IPS-11a (cell line): ENCODE results near the gene PKNOX2.
"Not testable (repeated sequence)": the region's sequence is repeated elsewhere in the genome, so short reads cannot be mapped to it uniquely, and the experiment has no call there.

ENCODE experiments used
- H3K4me3 ChIP-seq: one replicate; pipeline ENCODE4 v1.5.1; 2013; ENCODE audit warnings: low read depth, low read length, control low read depth

Gene PKNOX2

DNA sequence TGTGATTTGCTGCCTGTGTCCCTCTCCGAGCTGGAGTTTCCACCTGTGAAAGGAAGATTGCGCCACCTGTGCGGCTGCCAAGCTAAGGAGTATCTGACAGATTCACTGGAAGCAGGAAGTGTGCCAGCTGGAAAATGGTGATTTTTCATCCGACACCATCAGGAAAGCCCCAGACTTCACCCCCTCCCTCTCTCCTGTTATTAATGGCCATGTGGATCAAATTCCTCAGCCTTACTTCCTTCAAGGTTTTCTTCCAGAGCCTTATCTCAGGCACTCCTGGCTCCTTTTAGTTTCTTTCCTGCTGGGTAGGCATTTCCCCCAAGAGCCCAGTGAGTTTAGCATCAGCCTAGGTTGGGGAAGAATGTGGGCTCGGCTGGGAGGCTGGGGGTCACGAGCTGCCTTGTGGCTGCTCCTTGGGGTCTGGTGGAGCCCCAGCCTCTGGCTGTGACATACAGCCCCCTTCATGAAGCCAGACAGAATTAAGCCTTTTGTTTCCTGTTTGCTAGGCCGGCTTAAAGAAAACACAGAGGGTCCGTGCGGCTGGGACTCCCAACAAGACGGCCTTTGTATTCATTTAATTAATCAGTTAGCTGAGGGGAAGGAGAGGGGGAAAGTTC lies 37.1 kb downstream of the PKNOX2 start:
- H3K4me3 ChIP-seq = no peak overlapping the region

DNA sequence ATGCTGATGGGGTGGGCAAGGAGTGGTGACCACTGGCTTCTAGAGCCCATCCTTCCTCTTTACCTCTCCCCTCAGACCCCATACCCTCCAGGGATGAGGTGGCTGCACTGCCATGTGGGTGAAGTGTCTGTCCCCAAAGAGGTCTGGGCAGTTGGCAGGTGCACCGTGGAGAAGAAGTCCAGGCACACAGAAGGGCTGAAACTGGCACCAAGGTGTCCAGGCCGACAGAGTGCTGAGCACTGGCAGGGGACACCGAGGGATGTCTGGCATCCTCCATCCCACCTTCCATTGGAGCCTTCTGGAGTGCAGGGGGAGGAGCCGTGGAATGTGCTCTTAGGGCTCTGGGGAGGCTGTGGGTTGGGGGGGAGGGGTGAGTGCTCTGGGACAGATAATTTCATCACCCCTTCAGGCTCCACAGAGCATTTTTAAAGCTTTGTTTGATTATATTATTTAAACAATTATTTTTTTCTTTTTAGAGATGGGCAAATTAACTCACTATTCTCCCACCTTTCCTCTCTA lies 37.9 kb downstream of the PKNOX2 start:
- H3K4me3 ChIP-seq = no peak overlapping the region

DNA sequence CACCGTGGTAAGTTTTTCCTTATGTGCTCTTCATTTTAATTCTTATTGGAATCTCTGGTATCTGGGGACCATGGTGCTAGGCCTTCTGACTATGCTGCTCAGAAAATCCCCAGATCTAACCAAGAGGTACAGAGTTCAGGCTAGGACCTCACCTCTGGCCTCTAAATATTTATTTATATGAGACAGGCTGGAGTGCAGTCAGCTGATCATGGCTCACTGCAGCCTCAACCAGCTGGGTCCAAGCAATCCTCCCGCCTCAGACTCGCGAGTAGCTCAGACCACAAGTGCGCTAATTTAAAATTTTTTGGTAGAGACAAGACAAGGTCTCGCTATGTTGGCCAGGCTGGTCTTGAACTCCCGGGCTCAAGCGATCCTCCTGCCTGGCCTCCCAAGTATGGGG lies 38.4 kb downstream of the PKNOX2 start:
- H3K4me3 ChIP-seq = no peak overlapping the region

DNA sequence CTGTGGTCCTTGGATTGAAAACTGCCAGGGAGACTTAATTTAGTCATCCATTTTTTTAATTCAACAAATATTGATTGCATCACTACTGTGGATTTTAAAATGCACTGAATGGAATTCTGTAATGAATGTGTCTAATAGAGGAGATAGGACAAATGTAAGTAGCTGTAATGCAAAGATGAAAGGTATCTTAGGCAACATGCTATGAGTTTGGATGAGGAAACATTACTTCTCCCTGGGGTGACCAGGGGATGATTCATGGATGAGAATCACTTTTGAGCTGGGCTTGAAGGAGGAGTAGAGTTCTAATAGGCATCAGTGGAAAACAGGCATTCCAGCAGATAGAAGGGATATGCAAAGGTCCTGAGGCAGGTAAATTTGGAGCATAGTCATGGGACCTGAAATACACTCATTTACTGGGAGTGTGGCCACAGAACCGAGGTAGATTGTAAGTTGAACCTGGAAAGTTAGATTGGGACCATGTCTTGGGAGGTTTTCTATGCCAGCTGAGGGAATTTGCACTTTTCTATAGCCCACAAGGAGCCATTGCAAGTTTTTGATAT lies 43.4 kb downstream of the PKNOX2 start:
- H3K4me3 ChIP-seq = no peak overlapping the region

DNA sequence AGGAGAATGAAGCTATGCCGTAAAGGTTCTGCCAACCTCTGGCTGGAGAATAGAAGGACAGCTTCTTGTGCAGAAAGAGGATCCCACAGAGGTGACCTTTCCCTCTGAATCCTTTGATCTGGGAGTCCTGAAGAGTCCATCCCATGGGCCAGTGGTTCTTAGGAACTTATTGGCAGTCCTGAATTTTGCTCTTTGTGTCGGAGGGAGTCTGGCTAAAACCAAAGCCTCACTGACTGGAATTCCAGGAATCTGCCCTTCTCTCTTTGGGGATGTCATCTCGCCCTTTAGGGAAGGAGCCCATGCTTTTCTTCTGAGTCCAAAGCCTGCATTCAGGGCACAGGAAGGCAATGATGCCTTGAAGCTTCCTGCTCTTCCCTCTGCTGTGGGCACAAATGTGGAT lies 45.5 kb downstream of the PKNOX2 start:
- no peak overlapping the region for H3K4me3 ChIP-seq

DNA sequence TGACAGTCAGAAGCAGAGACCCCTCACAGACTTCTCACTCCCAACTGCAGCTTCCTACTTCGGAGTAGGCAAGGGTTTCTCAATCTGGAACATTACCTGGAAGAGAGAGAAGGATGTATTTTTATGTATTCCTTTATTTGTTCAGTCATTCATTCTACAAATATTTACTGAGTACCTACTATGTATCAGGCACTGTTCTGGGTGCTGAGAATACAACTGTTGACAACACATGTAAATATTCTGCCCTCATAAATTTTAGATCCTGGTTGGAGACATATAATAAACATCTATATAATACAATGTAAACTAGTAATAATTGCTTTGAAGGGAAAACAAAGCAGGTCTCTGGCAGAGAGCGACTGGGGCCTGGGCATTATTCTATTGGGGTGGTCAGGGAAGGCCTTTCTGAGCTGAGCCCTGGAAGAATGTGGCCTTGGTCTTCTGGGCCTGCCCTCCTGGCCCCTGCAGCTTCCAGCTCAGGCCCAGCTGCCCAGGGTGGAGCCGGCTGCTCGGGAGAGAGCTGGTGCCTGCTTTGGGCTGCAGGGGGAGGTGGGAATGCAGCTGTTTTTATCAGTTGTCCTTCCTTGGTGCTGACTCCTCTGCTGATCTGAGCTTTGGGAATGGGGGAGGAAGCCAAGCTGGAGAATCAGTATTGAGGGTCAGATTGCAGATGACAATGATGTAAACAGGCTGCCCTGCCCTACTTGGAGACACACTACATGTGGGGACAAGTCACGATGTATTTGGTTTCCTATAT lies 46.8 kb downstream of the PKNOX2 start:
- H3K4me3 ChIP-seq = no peak overlapping the region

DNA sequence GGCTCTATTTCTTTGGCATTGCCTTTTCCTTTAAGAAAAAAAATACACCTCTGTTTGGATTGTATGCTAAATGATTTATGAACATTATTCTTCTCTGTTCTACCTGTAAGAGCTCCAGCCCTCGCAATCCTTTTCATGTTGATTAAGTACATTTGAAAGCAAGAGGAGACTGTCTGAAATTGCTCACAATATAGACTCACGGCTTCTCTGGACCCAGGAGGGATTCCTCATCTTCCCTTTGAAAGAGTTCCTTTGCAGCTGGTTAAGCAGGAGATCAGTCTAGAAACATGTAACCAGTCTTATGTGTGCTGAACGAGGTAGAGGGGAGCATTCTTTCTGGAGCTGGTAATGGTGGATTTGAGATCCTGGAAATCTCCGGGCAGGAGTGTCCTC lies 47.4 kb downstream of the PKNOX2 start:
- H3K4me3 ChIP-seq = no peak overlapping the region

DNA sequence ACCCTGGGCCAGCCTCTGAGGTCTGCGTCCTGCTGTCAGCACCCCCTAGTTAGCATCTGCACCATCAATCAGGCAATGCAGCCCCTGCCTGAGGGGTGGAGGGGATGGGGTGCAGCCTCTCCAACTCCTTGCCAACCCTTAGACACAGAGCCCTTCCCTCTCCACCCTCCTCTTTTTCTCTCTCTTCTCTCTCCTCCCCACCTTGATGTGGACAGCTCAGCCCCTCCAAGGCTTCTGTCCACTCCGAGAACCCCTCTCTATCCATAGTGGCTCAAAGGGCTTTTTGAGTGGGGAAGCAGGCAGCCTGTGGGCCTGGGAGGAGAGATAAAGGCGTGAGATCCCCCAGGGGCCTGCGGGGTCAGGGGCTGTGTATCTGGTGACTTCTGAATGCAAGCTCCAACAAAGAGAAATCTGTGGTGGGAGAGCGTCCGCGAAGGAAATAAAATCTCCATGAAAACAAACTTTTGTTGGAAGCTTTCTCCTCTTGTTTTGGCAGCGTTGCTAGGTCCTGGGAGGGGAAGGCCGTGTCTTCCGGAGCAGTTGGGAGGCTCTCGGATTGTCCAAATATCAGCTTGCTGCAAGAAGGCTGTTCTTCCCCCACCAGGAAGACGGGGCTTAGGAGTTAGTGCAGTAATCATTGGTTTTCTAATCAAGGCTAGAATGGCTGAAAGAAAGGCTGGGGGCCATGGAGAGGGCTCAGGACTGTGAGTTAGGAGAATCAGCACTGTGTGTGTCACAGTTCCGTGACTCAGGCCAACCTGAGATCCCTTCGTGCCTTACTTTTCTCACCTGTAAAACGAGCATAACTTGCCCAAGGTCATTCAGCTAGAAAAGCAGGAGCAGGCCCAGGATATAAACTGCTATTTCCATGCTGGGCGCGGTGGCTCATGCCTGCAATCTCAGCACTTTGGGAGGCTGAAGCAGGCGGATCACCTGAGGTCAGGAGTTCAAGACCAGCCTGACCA lies 50.3 kb downstream of the PKNOX2 start:
- no peak overlapping the region for H3K4me3 ChIP-seq

DNA sequence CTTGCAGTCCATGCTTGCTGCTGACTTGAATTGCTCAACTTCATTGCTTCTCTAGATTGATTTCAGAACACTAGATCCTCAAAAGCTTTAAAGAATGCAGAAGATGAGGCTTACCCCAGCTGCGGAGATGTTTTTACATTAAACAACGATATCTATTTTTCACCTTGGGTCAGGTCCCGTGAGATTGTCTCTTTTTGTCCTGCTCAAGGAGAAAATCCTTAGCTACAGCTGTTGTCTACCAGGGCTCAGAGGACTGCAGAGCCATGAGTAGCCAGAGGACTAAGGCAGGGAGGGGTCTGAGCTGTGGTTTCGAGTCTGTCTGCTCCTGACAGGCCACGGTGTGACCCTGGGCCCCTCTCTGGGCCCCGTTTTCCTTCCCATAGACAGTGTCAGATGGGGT lies 51.4 kb downstream of the PKNOX2 start:
- H3K4me3 ChIP-seq = no peak overlapping the region

DNA sequence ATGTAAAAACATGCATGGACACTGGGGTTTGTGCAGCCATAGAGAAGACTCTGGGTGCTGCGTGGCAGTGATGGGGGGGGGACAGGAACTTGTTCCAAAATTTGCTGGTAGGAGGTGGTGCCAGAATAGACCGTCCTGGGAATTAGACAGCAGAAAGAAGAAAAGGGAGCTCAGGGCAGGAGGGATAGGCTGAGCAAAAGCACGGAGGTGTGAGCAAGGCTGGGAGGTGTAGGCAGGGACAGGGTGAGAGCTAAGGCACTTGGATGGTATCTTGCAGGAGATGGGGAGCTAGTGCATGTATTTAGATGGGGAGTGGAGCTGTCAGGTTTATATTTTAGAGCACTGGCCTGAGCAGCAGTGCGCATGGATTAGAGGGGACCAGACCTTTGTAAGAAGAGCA lies 53.8 kb downstream of the PKNOX2 start:
- H3K4me3 ChIP-seq = no peak overlapping the region

DNA sequence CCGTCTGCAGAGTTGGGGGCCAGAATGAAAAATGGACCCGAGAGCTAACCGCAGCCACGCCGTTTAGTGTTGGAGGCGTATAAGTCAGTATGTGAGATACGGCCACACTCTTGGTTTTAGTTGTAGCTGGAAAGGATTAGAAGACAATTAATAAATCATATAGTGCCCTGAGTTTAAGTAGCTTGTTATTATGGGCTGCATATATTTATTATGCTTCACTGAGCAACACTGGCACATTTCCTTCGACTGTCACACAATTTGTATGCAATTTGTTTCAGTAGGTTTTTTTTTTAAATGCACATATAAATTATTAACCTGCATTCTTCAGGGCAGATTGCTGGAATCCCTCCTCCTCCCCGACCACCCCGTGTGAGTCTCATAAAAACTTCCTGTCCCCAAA lies 56.9 kb downstream of the PKNOX2 start:
- no peak overlapping the region for H3K4me3 ChIP-seq

DNA sequence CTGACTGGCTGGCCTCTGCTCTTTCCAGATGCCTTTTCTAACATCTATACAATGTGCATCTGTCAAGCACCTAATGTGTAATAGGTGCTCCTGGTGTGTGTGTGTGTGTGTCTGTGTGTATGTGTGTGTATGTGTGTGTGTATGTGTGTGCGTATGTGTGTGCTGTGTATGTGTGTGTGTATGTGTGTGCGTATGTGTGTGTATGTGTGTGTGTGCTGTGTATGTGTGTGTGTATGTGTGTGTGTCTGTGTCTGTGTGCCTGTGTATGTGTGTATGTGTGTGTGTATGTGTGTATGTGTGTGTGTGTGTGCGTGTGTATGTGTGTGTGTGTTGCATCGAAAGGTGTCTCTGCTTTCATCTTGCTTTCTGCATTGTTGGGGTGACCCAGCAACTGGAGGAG lies 57.9 kb downstream of the PKNOX2 start:
- H3K4me3 ChIP-seq = no peak overlapping the region

DNA sequence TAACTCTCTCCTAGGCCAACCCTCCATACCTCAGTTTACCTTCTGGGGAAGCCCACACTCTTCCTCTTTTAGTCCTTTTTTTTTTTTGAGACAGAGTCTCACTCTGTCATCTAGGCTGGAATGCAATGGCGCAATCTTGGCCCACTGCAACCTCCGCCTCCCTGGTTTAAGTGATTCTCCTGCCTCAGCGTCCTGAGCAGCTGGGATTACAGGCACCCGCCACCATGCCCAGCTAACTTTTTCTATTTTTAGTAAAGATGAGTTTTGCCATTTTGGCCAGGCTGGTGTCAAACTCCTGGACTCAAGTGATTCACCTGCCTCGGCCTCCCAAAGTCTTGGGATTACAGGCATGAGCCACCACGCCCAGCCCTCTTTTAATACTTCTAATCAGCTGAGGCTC lies 58.6 kb downstream of the PKNOX2 start:
- H3K4me3 ChIP-seq = not testable (repeated sequence)

DNA sequence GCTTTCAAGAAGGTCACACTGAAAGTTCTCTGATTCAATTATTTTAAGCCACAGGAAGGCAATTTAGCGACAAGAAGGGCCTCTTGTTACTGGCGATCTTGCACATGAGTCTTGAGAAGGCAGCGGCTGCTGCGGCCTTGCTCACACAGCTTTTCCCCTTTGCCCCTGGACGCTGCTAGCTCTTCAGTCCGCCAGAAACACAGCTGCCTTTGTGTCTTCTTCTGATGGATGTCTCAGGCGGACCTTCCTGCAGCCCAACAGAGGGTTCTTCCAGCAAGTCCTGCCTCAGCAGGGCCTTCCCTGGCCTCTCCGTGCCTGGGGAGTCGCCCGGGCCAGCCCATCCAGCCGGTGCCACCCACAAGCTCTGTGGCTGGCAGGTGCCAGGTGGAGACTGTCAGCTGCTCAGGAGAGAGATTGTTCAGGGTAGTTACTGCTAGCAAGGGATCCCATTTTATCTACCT lies 59.4 kb downstream of the PKNOX2 start:
- no peak overlapping the region for H3K4me3 ChIP-seq

DNA sequence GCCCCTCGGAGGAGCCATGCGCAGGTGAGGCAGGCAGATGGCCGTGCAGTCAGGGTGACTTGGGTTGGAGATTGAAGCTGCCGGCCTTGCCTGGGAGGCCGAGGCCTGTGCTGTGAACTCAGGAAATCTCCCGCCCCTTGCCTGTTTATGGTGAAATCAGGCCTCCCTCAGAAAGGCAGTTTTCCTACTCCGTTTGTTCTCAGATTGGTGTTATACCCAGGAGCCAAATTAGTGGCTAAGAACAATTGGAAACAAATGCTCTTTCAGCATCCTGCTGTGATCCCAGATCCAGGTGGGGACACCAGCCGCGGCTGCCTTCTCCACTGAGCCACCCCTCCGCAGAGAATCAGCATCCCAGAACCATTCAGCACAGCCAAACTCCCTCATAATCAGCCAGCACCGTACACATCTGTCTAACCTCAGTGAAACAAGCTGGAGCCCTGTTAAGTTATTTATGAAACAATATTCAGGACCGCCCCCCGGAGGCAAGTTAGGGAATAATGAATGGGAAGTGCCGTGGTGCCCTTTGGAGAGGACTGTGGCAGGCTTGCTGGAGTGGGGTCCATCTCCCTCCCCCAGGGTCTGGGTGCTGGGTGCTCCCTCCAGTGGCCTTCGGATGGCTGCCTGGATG lies 60.0 kb downstream of the PKNOX2 start:
- no peak overlapping the region for H3K4me3 ChIP-seq

DNA sequence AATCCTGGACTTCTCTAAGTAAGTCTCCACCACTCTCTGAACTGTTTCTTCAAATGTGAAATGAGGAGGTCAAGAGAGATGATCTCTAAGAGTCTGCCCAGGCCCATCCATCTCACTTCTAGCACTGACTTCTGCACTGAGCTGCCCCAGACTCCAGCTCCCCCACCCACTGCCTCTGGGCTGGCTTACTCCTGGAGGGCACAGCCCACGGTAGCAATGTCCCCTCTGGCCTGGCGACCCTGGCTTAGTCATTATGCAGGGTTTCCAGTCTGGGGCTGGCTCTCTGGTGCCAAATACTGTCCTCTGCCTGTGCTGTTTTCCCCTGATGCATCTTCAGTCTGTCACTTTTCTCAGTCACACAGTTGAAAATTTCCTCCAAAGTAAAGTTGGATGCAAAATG lies 60.9 kb downstream of the PKNOX2 start:
- no peak overlapping the region for H3K4me3 ChIP-seq

DNA sequence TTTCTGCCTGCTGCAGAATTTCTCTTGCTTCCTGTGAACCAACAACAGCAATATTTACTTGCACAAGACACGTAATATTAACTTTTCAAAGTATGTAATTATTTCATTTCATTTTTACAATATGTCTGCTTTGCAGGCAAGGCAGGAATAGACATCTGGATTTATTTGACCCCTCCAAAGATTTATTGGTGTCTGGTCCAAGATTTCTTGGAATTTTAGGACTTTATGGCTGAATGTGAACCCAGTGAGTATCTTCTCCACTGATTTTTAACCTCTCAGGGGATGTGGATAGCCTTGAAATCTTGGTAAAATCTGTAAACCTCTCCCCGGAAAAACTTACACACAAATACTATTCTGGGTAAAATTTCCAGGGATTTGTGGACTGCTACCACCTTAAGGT lies 61.5 kb downstream of the PKNOX2 start:
- H3K4me3 ChIP-seq = no peak overlapping the region

DNA sequence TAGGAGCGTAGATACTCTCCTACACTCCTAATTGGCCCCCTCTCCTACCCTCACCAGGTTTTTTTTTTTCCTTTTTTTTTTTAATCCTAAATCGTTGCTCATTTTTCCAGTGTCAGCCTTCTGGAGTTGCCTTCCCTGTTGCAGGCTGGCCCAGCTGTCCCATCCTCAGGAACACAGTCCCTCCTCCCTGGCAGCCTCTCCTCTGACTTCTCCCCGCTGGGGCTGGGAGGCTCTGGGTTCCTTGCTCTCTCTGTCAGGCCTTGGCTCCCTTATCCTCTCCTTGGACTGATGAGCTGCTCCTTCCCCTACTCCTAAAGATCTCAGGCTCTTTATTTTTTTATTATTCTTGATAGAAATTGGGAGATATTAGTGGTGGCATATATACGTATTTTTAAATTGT lies 62.2 kb downstream of the PKNOX2 start:
- no peak overlapping the region for H3K4me3 ChIP-seq

DNA sequence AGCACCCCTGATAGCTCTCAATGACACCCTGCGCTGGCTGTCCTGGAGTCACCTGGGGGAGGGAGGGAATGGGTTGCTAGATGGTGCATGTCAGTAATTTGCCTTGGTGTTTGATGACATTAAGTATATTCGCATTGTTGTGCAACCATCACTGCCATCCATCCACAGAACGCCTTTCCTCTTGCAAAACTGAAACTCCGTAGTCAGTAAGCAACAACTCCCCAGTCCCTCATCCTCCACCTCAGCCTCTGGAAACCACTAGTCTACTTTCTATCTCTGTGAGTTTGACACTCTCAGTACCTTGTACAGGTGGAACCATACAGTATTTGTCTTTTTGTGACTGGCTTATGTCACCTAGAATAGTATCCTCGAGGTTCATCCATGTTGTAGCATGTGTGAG lies 62.6 kb downstream of the PKNOX2 start:
- H3K4me3 ChIP-seq = no peak overlapping the region

DNA sequence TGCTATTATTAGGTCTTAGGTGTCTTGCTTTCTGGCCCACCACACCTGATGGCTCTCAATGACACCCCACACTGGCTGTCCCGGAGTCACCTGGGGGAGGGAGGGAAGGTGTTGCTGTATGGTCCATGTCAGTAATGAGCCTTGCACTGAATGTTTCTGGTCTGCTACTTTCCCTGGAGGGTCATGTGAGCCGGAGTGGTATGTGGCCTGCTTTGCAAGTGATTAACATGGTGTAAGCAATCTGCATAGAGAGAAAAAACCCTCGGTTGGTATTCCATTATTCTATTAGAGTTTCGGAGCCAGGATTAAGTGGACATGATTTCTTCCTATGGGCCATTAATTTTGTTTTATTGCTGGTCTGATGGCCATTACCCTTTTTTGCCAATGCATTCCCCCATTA lies 63.9 kb downstream of the PKNOX2 start:
- no peak overlapping the region for H3K4me3 ChIP-seq

DNA sequence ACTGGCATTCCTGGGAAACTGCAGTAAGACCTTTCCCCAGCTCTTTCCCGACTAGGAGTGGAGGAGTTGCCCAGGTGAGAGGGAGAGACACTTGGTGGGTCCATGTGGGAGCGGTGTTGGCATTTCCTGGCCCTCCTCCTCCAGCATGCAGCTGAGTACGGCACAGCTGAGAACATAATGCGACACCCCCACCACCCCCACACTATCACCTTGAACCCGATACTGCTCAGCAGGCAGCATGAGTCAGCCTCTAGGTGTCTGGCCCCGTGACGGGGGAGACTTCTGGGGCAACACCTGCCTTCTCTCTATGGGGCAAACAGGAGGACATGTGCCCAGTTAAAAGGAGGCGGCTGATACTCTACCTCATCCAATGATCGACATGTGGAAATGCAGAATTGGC lies 64.4 kb downstream of the PKNOX2 start:
- no peak overlapping the region for H3K4me3 ChIP-seq
